ENCODE results near the gene USH1G.

DNA sequence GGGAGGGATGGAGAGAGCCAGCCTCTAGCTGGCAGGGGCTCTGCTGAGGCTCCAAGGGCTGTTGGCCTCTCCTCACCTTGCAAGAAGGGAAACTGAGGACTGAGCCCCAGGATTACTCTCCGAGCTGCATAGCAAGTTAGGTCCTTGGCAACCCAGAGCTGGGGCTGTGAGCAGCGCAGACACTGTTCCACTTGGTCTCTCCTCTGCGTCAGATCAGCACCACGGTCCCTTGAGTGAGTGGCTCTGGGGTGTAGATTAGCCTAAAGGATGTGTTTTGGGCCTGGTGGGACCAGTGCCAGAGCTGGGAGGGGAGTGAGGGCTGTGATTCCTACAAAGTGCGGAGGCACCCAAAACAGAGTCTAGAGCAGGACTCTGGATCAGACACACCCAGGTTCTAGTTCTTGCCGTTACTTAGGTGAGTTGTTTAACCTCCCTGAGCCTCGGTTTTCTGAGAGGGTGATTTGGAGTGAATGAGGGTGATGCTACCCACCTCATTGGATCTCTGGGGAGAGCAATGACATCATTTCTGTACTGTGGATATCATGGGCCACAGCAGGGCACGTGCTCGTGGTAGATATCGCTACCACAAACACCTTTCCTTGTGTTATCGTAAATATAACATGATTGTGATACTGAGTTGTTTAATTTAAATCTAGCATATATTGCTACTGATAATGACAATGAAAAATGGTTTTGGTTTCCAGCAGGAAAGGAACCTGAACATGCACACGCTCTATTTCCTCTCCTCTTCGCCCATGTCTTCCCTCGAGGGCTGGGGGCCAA lies 21.5 kb downstream of the USH1G start:
- no peak for TF ChIP-seq CTCF (IDR thresholded peaks at IDR 0.05)
- no peak for TF ChIP-seq POLR2A (IDR thresholded peaks at IDR 0.05)
- no peak for TF ChIP-seq EP300 (IDR thresholded peaks at IDR 0.05; ENCODE audit: low read depth)
- TF ChIP-seq POLR2AphosphoS5 (IDR thresholded peaks at IDR 0.05), result no peak

All from transverse colon (tissue), 4 donors.